CMK (cell line): ENCODE data around the gene JARID2.

ENCODE experiments used
- DNase-seq: peaks from one replicate; pipeline ENCODE4 v3.0.0-alpha.2; 2010; ENCODE audit warnings: low read depth

The JARID2 gene

GRCh38 chr6:15246666-15247499 lies 1.0 kb downstream of the JARID2 start:
- no peak for DNase-seq

- peak; percentile 67 for DNase-seq
Measured at GRCh38 chr6:15247500-15248450, 1.9 kb downstream of the JARID2 start.

- peak; percentile 79 for DNase-seq
Measured at GRCh38 chr6:15248451-15249370, 2.8 kb downstream of the JARID2 start.

- DNase-seq, result no peak
Measured at GRCh38 chr6:15249371-15250019, 3.6 kb downstream of the JARID2 start.

- DNase-seq, result no peak
Measured at GRCh38 chr6:15250187-15251168, 4.6 kb downstream of the JARID2 start.

GRCh38 chr6:15252195-15252594 lies 6.3 kb downstream of the JARID2 start:
- no peak for DNase-seq

GRCh38 chr6:15253203-15254022 lies 7.5 kb downstream of the JARID2 start:
- DNase-seq, result no peak

GRCh38 chr6:15254070-15254975 lies 8.5 kb downstream of the JARID2 start:
- DNase-seq, result no peak

GRCh38 chr6:15255481-15255880 lies 9.6 kb downstream of the JARID2 start:
- no peak for DNase-seq

- DNase-seq, result no peak
Measured at GRCh38 chr6:15255909-15256395, 10.1 kb downstream of the JARID2 start.

GRCh38 chr6:15256538-15257271 lies 10.8 kb downstream of the JARID2 start:
- DNase-seq, result no peak

- no peak for DNase-seq
Measured at GRCh38 chr6:15257357-15258132, 11.7 kb downstream of the JARID2 start.

- DNase-seq, result no peak
Measured at GRCh38 chr6:15259766-15260098, 13.9 kb downstream of the JARID2 start.

- DNase-seq, result no peak
Measured at GRCh38 chr6:15260099-15260821, 14.4 kb downstream of the JARID2 start.

GRCh38 chr6:15263780-15264374 lies 18.0 kb downstream of the JARID2 start:
- DNase-seq, result no peak
